ENCODE measurements around the gene IQCM.

The IQCM gene

DNA sequence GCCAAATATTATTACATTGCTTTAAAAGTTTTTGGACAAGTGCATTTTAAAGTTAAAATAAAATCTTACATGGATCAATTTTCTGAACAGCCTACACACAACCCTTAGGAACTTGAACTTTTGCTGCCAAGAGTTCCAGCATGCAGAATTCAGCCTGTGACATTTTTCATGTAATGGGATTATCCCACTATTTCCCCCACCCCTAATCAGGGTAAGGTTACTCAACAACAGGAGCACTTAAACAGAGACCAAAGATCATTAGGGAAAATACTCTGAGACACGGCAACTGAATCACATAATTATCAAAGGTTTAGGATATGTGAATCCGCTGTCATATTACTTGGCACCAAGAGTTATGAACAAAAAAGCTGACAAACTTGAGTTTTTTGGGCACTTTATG, 47.2 kb downstream of the IQCM start:
- no peak for FAIRE-seq

DNA sequence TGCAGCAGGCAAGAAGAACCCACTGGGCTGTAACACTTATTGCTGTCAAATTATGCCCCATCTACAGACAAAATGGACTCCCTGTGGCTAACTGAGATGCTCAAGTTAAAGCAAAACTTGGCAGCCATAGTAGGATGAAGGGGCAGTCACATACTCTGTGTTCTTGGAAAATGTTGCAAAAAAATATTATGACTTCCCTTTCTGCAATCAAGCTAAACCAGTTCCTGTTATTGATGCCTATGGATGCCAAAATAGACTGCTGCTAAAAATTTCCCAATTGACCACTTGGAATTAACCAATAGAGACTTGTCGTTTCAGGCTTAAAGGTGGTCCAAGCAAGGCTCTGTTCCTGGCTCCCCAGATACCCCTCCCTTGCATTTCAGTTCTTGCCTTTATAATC, 49.5 kb downstream of the IQCM start:
- no peak for FAIRE-seq

DNA sequence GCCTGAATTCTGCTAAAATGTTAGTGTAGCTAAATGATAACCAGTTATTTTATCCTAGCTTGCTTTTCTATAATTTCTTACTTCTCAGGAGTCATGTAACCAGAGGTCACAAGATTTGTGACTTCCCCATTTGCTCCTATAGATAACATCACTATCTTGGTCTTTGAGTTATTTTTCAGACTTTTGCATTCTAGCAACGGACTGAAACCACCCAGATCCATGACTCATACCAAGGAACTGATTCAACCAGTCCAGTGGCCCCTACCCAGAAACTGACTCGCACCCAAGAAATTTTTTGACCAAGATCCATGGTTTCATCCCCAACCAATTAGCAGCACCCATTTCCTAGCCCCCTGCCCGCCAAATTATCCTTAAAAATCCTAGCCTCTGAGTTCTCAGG, 50.0 kb downstream of the IQCM start:
- no peak for FAIRE-seq

DNA sequence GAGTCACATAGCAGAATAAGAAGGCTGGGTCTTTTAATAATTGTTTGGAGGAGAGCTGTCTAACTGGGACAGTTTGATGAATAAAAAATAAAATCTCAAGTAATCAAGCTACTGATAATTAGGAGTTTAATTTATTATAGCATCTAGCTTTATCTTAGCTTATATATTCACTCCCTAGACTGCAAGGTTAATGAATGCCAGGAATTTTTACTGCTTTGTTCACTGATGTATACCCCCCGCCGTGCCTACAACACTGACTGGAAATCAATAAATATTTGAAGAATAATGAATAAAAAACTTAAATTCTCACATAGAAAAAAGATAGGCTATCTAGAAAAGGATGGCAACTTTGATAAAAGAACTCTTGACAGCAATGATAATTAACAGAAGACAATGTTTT, 59.7 kb downstream of the IQCM start:
- FAIRE-seq: no peak

DNA sequence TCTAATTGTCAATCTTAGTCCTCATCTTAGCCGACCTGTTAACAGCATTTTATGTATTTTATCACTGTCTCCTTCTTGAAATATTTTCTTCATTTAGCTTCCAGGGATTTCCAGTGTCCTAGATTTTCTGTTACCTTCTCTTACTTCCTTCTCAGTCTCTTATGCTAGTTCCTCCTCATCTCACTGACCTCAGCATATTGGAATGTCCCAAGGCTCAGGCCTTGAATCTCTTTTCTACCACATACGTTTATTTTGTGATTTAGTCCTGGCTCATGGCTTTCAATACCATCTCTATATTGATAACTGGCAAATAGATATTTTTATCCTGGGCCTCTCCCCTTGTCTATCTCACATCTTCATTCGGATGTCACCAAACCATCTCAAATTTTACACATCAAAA, 61.1 kb downstream of the IQCM start:
- no peak for FAIRE-seq

DNA sequence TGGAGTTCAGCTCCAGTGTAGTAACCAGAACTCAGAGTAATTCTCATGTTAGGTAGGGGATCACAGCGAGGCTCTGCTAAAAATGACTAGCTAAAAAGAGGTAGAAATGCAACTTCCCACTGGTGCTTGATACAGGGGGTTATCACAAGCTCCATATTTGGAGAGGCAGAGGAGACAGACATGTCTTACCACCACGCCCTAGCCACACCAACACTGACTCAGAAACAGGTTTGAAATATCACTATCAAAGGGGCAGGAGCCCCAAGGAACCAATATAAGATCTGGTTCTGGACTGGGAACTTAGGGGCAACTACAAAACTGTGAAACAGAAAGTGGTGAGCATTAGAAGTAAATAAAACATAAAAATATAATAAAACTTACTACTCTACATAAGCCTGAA, 62.9 kb downstream of the IQCM start:
- FAIRE-seq: no peak

- no peak for FAIRE-seq
Measured at GRCh38 chr4:149751174-149751573, 64.5 kb downstream of the IQCM start.

DNA sequence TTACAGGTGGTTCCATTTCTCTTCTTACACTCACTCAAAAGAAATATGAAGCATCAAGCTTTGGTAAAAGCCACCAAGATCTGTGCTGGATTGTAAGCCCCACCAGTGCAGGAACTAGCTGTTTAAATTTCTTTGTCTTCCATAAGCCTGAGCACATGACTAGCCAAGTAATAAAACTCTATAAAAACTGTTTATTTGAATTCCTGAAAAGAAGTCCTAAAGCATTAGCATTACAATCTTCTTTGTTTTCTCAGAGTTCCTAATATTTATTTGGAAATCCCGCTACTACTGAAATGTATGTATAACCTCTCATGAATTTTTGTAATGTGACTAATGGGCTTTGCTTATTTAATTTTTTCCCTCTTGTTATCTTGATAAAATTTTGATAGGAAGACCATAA, 65.9 kb downstream of the IQCM start:
- no peak for FAIRE-seq

DNA sequence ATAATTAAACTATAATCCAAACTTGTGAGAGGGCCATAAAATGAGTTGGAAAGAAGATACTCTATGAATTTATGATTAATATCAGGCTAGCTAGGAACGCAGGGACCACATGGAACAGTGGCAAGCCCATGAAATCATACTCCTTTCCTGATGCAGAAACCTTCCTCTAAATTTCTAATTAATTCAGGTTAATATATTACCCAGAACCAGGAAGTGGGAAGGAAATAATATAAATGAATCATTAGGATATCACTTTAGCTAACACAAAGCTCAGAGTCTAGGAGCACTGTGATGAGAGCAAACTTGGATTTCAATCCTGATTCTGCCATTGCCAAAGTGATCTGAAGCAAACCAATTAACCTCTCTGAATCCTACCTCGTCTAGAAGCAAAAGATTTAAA, 68.0 kb downstream of the IQCM start:
- FAIRE-seq: no peak

DNA sequence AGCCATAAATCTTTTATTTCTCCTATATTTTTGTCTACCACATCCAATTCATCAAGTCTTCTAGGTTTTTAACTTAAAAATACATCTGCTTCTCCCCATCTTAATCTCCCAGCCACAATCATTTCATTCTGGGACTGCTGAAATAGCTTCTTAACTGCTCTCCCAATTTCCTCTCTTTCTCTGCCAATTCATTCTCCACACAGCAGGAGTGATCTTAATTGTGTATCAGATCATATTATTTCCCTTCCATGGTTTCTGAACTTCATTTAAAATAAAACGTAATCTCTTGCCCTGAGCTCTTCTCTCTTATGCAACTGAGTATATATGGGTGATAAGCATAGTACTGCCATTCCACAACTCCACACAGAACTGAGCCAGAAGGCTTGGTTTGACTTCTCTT, 69.4 kb downstream of the IQCM start:
- FAIRE-seq: no peak

DNA sequence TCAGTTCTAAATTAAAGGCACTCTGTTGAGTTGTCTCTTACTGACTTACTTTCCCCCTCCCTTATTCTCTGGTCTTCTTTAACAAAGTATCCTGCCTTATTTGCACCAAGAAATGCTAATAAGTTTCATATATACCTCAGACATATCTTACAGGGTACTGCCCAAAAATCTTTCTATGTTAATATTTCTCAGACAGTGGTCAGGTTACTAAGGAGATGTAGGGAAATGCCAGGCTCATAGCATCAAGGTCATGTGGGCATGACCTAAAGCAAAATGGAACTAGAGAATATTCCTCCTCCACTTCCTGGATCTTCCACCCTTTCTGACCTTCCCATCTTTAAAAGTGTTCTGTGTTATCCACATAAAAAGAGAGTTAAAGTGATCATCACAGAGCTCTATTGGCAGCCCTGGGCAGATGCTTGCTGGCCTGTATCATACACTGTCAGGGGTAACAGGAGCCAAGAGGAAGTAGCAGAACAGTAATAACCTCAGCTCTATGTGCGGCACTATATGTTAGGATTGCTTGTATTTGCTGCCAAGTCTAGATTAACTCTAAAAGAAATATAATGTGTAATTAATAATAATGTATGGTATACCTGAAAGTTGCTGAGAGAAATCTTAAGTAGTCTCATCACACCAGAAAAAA, 74.3 kb downstream of the IQCM start:
- no peak for FAIRE-seq

- no peak for FAIRE-seq
Measured at GRCh38 chr4:149738156-149738555, 77.5 kb downstream of the IQCM start.

- no peak for FAIRE-seq
Measured at GRCh38 chr4:149735796-149736195, 79.8 kb downstream of the IQCM start.

DNA sequence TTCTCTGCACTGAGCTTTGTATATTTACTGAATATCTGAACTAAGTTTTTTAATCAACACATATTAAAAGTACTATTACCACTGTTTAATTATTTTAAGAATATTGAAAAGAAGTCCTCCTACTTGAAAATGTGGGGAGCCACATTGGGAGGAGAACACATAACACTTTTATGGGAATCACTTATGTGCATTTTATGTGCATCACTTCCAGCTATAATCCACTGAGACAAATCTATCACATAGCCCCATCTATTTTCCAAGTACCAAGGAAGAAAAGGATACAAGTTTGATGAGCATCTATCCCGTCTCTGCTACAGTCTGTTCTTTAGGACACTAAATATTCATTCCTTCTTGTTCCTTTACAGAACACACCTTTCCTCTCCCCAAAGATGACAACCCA, 87.2 kb downstream of the IQCM start:
- FAIRE-seq: no peak

GRCh38 chr4:149727663-149728062, 88.0 kb downstream of the IQCM start:
- FAIRE-seq: no peak

- no peak for FAIRE-seq
Measured at GRCh38 chr4:149723065-149723464, 92.6 kb downstream of the IQCM start.

- FAIRE-seq: no peak
Measured at GRCh38 chr4:149719806-149720205, 95.8 kb downstream of the IQCM start.

- no peak for FAIRE-seq
Measured at GRCh38 chr4:149719357-149719756, 96.3 kb downstream of the IQCM start.

DNA sequence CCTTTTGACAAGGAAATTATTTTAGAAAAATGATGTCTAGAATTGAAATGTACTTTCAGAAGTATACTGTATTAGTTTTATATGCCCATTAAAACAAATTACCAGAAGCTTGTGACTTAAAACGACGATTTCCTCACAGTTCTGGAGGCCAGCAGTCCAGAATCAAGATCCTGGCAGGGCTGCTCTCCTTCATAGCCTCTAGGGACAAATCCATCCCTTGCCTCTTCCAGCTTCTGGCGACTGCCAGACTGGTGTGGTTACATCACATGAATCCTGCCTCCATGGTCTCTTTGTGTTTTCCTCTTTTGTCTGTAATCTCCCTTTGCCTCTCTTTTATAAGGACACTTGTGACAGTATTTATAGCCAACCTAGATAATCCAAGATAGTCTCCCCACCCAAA, 97.1 kb downstream of the IQCM start:
- FAIRE-seq: no peak

- FAIRE-seq: no peak
Measured at GRCh38 chr4:149716728-149717127, 98.9 kb downstream of the IQCM start.

DNA sequence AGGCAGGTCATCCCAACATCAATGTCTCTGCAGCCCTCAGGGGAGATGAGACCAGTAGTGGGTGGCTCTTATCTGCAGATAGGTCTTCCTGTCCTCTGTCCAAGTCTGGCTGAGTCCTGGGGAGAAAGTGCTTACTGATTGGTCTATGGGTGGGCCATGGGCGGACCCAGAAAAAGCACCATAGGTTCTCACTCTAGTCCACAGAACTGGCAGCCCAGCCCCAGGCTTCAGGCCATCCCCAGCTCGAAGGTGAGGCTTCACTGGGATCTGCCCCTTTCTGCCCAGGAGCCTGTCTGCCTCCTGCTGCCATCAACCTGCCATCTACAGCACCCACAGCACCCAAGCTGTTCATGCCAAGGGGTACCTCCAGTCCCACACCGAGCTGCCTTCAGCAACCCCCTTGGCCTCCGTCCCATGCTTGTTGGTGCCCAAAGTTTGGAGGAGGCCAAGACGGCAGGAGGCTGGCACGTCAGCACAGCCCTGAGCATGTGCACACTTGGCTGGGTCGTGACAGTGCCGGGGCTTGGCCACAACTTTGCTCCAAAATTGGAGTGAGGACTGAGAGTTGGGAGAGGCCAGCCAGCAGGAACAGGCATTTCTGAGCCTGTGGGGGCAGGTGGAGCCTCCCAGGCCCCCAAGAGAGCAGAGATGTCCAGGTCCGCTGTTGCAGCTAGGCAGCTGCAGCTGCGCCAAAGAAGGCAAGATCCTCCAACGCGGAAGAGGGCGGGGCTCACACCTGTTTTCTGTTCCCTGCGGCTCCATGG, 99.6 kb downstream of the IQCM start:
- FAIRE-seq: no peak

GRCh38 chr4:149713031-149713430, 102.6 kb downstream of the IQCM start:
- FAIRE-seq: no peak

- no peak for FAIRE-seq
Measured at GRCh38 chr4:149711593-149712365, 103.9 kb downstream of the IQCM start.

DNA sequence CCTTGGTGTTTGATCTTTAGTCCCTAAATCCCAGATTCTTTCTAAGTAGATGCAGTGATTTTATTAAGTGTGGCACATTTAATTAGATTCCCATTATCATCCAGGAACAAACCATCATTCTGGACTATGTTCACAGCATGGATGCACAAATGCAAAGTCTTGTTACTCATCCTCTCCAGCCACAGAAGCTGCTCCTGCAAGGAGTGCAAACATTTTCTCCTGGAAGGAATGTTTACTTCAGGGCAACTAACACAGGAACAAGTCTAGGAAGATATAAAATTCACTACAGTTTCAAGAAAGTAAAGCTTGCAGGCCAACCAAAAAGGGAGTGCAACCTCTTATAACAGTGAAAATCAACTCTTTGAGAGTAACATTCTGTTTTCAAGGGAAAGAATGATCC, 106.0 kb downstream of the IQCM start:
- no peak for FAIRE-seq
